ENCODE results near the gene PRR30.
"Not testable (repeated sequence)": the region's sequence is repeated elsewhere in the genome, so short reads cannot be mapped to it uniquely, and the experiment has no call there.

The PRR30 gene

GRCh38 chr2:27139310-27139709, at the start of gene PRR30:
PRR30 (minus strand) TSS chr2:27139410; CDS start chr2:27138329, 1,081 bp downstream.
- Mint-ChIP-seq H3K9me3 (peaks cover 8 to 9% of the 10 kb centered on the region in 2 donors), H3K27me3 (peaks cover 16% of the 10 kb centered on the region), H3K4me1 (peaks cover 13% of the 10 kb centered on the region), H3K4me3 (no peak within 1 kb of the TSS), H3K27ac (peak within 1 kb of the TSS; percentile 6 to 67)
- DNase-seq: no peak
- ATAC-seq: no peak

GRCh38 chr2:27186613-27187345, 47.6 kb upstream of the PRR30 start:
- H3K9me3 Mint-ChIP-seq: no peaks in the 10 kb centered on the region
- no peak for DNase-seq
- no peak overlapping the region for H3K27ac Mint-ChIP-seq
- no peak for ATAC-seq
- no peaks in the 10 kb centered on the region for H3K4me1 Mint-ChIP-seq
- H3K4me3 Mint-ChIP-seq: no peak overlapping the region
- H3K27me3 Mint-ChIP-seq: peaks cover 27% of the 10 kb centered on the region

- ATAC-seq (no peak), DNase-seq (no peak)
- Mint-ChIP-seq H3K4me3 (no peak overlapping the region), H3K27me3 (peaks cover 33% of the 10 kb centered on the region), H3K4me1 (no peaks in the 10 kb centered on the region), H3K9me3 (no peaks in the 10 kb centered on the region), H3K27ac (no peak overlapping the region)
These were observed 46.3 kb upstream of the PRR30 start for GRCh38 chr2:27185331-27186026.

GRCh38 chr2:27184115-27184514, 44.9 kb upstream of the PRR30 start:
- H3K27me3 Mint-ChIP-seq: peaks cover 43% of the 10 kb centered on the region
- no peak for ATAC-seq
- H3K4me3 Mint-ChIP-seq: no peak overlapping the region
- no peaks in the 10 kb centered on the region for H3K4me1 Mint-ChIP-seq
- no peak overlapping the region for H3K27ac Mint-ChIP-seq
- no peak for DNase-seq
- H3K9me3 Mint-ChIP-seq: no peaks in the 10 kb centered on the region

GRCh38 chr2:27182346-27182745, 43.1 kb upstream of the PRR30 start:
- H3K27me3 Mint-ChIP-seq: peaks cover 43% of the 10 kb centered on the region
- H3K4me3 Mint-ChIP-seq: no peak overlapping the region
- H3K9me3 Mint-ChIP-seq: no peaks in the 10 kb centered on the region
- ATAC-seq: no peak
- H3K4me1 Mint-ChIP-seq: no peaks in the 10 kb centered on the region
- DNase-seq: no peak
- H3K27ac Mint-ChIP-seq: no peak overlapping the region

GRCh38 chr2:27179344-27180000, 40.3 kb upstream of the PRR30 start:
- H3K4me1 Mint-ChIP-seq: no peaks in the 10 kb centered on the region
- no peak overlapping the region for H3K27ac Mint-ChIP-seq
- ATAC-seq (no peak), DNase-seq (no peak)
- peaks cover 34% of the 10 kb centered on the region for H3K27me3 Mint-ChIP-seq
- no peaks in the 10 kb centered on the region for H3K9me3 Mint-ChIP-seq
- H3K4me3 Mint-ChIP-seq: no peak overlapping the region

GRCh38 chr2:27178469-27178868, 39.3 kb upstream of the PRR30 start:
- ATAC-seq: no peak
- no peaks in the 10 kb centered on the region for H3K9me3 Mint-ChIP-seq
- H3K27ac Mint-ChIP-seq: no peak overlapping the region
- peaks cover 34% of the 10 kb centered on the region for H3K27me3 Mint-ChIP-seq
- no peak overlapping the region for H3K4me3 Mint-ChIP-seq
- no peaks in the 10 kb centered on the region for H3K4me1 Mint-ChIP-seq
- DNase-seq: no peak

- ATAC-seq: no peak
- DNase-seq: no peak
- Mint-ChIP-seq H3K27me3 (peaks cover 32% of the 10 kb centered on the region), H3K4me1 (no peaks in the 10 kb centered on the region), H3K4me3 (no peak overlapping the region), H3K9me3 (no peaks in the 10 kb centered on the region), H3K27ac (no peak overlapping the region)
These were observed 38.5 kb upstream of the PRR30 start for GRCh38 chr2:27177441-27178351.

- peaks cover 13% of the 10 kb centered on the region for H3K27me3 Mint-ChIP-seq
- not testable (repeated sequence) for H3K4me1 Mint-ChIP-seq, ATAC-seq
These were observed 36.6 kb upstream of the PRR30 start for GRCh38 chr2:27175781-27176180.

GRCh38 chr2:27175330-27175729, 36.1 kb upstream of the PRR30 start:
- H3K9me3 Mint-ChIP-seq: no peaks in the 10 kb centered on the region
- no peak for DNase-seq
- H3K4me3 Mint-ChIP-seq: no peak overlapping the region
- no peak overlapping the region for H3K27ac Mint-ChIP-seq
- no peaks in the 10 kb centered on the region for H3K4me1 Mint-ChIP-seq
- H3K27me3 Mint-ChIP-seq: peaks cover 9% of the 10 kb centered on the region
- no peak for ATAC-seq

More at GRCh38 chr2:27175781-27176180, 36.6 kb upstream of the PRR30 start:
- not testable (repeated sequence) for H3K27ac Mint-ChIP-seq, H3K4me3 Mint-ChIP-seq, H3K9me3 Mint-ChIP-seq, DNase-seq

GRCh38 chr2:27174638-27175037, 35.4 kb upstream of the PRR30 start:
- DNase-seq (no peak), ATAC-seq (no peak)
- Mint-ChIP-seq H3K4me3 (no peak overlapping the region), H3K4me1 (no peaks in the 10 kb centered on the region), H3K9me3 (no peaks in the 10 kb centered on the region), H3K27me3 (peaks cover 5% of the 10 kb centered on the region), H3K27ac (no peak overlapping the region)

- H3K4me3 Mint-ChIP-seq: no peak overlapping the region
- H3K27me3 Mint-ChIP-seq: no peaks in the 10 kb centered on the region
- DNase-seq (no peak), ATAC-seq (no peak)
- no peaks in the 10 kb centered on the region for H3K9me3 Mint-ChIP-seq
- no peak overlapping the region for H3K27ac Mint-ChIP-seq
- H3K4me1 Mint-ChIP-seq: no peaks in the 10 kb centered on the region
These were observed 32.2 kb upstream of the PRR30 start for GRCh38 chr2:27171351-27171848.

GRCh38 chr2:27170581-27171337, 31.5 kb upstream of the PRR30 start:
- ATAC-seq (no peak), DNase-seq (no peak)
- no peak overlapping the region for H3K27ac Mint-ChIP-seq
- H3K27me3 Mint-ChIP-seq: no peaks in the 10 kb centered on the region
- H3K9me3 Mint-ChIP-seq: no peaks in the 10 kb centered on the region
- no peaks in the 10 kb centered on the region for H3K4me1 Mint-ChIP-seq
- peak overlapping the region in 1 of 2 donors; percentile 28 for H3K4me3 Mint-ChIP-seq

GRCh38 chr2:27164960-27165763, 26.0 kb upstream of the PRR30 start:
- no peak for DNase-seq
- no peaks in the 10 kb centered on the region for H3K9me3 Mint-ChIP-seq
- no peak overlapping the region for H3K27ac Mint-ChIP-seq
- no peaks in the 10 kb centered on the region for H3K27me3 Mint-ChIP-seq
- ATAC-seq: no peak
- no peak overlapping the region for H3K4me3 Mint-ChIP-seq
- H3K4me1 Mint-ChIP-seq: no peaks in the 10 kb centered on the region
